Nephron (organoid): Measurements from ENCODE around the gene PHRF1.

Experiments
- H3K27ac Mint-ChIP-seq, 3 experiments: 2 replicates each; pipeline ENCODE4 v1.8.0; 2020; ENCODE audit warnings: mixed read lengths in 3 of 3, mild to moderate bottlenecking in 2 of 3, moderate library complexity in 1 of 3
- H3K27me3 Mint-ChIP-seq: 2 replicates; pipeline ENCODE4 v1.8.0; 2021; ENCODE audit warnings: low read depth, mild to moderate bottlenecking, moderate library complexity, mixed read lengths
- H3K36me3 Mint-ChIP-seq: 2 replicates; pipeline ENCODE4 v1.8.0; 2020; ENCODE audit warnings: low read depth, mixed read lengths
- H3K4me1 Mint-ChIP-seq: 2 replicates; pipeline ENCODE4 v1.8.0; 2020; ENCODE audit warnings: mixed read lengths
- H3K4me3 Mint-ChIP-seq, 3 experiments: 2 replicates each; pipeline ENCODE4 v1.8.0; 2020; ENCODE audit warnings: mild to moderate bottlenecking in 3 of 3, mixed read lengths in 3 of 3, moderate library complexity in 2 of 3
- H3K9me3 Mint-ChIP-seq: 2 replicates; pipeline ENCODE4 v1.8.0; 2020; ENCODE audit warnings: mixed read lengths
- TF ChIP-seq, protein P1 (sequence below), 3 experiments: fragments of 200-600 bp; sonication (generic); IDR thresholded peaks; one replicate each; pipeline ENCODE4 v1.5.0; 2021; ENCODE audit warnings: antibody characterized with exemption in 3 of 3; ENCODE audit not compliant: unreplicated experiment in 3 of 3

The PHRF1 gene

DNA sequence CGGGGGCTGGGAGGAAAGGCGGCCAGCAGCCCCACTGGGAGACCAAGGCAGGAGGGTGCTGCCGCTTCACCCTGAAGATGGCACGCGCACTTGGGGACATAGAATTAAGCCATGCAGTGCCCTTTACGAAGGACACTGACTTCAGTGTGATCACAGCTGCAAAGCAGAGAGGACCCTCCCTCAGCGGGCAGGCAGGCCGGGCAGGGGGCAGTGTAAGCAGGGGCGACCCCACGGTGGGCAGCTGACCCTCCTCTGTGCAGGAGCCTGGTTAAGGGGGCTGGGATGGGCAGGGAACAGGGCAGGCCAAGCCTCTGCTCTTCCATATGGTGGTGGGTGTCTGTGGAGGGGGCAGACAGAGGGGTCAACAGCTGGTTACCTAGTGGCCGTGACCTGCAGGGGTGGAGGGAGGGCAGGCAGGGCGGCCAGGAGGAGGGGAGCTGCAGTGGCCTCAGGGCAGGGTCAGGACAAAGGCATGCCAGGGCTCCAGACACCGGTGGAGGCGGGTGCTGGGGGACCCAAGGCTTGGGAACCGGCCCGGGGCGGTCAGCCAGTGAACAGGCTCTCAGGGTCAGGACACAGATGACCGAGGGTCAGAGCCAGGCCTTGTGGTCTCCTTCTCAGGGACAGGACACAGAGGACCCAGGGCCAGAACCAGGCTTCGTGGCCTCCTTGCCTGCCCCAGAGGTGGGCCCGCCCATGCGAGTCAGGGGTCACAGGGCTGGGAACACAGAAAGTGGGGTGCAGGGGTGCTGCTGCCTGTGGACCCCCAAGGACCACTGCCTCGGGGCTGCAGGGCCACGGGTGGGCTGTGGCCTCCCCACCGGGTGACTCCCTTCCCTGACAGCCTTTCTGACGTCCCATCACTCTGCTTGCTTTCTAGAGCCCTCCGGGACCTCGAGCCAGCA, 22.9 kb upstream of the PHRF1 start:
- Mint-ChIP-seq H3K27ac (no peak overlapping the region), H3K36me3 (no peaks in the 10 kb centered on the region), H3K9me3 (no peaks in the 10 kb centered on the region)

DNA sequence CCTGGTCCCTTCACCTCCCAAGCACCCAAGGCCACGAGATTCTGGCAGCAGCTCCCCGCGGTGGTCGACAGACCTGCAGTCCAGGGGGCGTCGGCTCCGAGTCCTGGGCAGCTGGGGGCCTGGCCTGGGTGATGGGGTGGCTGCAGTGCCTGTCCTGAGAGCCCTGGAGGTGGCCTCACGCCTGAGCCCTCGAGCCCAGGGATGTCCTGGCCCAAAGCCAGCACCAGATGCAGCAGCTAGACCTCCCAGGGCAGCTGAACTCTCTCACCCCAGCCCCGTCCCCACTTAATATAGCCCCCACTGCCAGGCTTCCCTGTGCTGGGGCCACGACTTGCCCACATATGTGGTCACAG, 22.3 kb upstream of the PHRF1 start:
- H3K27ac Mint-ChIP-seq, result no peak overlapping the region
- no peaks in the 10 kb centered on the region for H3K36me3 Mint-ChIP-seq
- peaks cover 43% of the 10 kb centered on the region for H3K27me3 Mint-ChIP-seq
- H3K4me3 Mint-ChIP-seq, result no peak overlapping the region
- TF ChIP-seq, protein P1, sequence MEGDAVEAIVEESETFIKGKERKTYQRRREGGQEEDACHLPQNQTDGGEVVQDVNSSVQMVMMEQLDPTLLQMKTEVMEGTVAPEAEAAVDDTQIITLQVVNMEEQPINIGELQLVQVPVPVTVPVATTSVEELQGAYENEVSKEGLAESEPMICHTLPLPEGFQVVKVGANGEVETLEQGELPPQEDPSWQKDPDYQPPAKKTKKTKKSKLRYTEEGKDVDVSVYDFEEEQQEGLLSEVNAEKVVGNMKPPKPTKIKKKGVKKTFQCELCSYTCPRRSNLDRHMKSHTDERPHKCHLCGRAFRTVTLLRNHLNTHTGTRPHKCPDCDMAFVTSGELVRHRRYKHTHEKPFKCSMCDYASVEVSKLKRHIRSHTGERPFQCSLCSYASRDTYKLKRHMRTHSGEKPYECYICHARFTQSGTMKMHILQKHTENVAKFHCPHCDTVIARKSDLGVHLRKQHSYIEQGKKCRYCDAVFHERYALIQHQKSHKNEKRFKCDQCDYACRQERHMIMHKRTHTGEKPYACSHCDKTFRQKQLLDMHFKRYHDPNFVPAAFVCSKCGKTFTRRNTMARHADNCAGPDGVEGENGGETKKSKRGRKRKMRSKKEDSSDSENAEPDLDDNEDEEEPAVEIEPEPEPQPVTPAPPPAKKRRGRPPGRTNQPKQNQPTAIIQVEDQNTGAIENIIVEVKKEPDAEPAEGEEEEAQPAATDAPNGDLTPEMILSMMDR (IDR thresholded peaks at IDR 0.05; ENCODE audit: unreplicated experiment in 3 of 3), result no peak
- no peaks in the 10 kb centered on the region for H3K4me1 Mint-ChIP-seq
- H3K9me3 Mint-ChIP-seq, result no peaks in the 10 kb centered on the region

More for the DNA sequence above, 22.9 kb upstream of the PHRF1 start:
- TF ChIP-seq, protein P1 (IDR thresholded peaks at IDR 0.05; ENCODE audit: unreplicated experiment in 3 of 3), result no peak
- Mint-ChIP-seq H3K4me3 (peak overlapping the region in 2 of 3 experiments; percentile 34 to 56), H3K4me1 (no peaks in the 10 kb centered on the region), H3K27me3 (peaks cover 43% of the 10 kb centered on the region)

DNA sequence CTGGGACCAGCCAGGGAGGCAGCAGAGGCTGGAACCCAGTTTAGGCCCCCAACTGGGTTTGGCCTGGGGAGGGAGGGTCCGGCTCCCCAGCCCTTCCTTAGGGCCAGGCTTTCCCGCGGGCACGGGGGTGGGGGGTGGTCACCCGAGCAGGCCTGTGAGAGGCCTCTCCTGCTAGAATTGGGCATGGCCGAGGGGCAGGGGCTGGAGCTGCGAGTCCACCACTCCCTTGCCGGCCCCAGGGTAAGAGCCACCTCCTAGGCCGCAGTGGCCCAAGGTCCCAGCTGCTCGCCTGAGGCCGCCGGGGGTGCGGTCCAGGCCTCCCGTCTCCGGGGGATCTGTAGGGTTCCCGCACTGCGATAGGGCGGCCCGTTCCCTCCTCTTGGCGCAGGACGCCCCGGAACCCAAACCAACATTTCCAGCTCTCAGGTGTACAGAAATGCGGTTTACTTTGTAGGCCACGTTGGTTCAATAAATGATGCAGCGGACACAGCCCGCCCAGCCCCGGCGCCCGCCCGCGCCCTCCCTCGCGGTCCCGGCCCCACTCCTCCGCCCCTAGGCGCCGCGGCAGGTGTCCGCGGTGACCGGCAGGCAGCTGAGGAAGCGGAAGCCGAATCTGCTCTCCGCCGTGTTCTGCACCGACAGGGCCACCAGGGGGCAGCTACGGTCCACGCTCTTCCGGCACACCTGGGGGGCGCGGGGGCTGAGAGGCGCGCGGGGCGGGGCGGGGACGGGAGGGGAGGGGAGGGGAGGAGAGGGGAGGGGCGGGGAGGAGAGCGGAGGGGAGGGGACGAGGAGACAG, 21.6 kb upstream of the PHRF1 start:
- H3K27me3 Mint-ChIP-seq, result peaks cover 47% of the 10 kb centered on the region
- no peaks in the 10 kb centered on the region for H3K9me3 Mint-ChIP-seq
- H3K4me3 Mint-ChIP-seq, result no peak overlapping the region
- no peaks in the 10 kb centered on the region for H3K36me3 Mint-ChIP-seq
- H3K27ac Mint-ChIP-seq, result no peak overlapping the region
- TF ChIP-seq, protein P1 (IDR thresholded peaks at IDR 0.05; ENCODE audit: unreplicated experiment in 3 of 3), result peak; percentile 52 to 58 (median 55)
- no peaks in the 10 kb centered on the region for H3K4me1 Mint-ChIP-seq

DNA sequence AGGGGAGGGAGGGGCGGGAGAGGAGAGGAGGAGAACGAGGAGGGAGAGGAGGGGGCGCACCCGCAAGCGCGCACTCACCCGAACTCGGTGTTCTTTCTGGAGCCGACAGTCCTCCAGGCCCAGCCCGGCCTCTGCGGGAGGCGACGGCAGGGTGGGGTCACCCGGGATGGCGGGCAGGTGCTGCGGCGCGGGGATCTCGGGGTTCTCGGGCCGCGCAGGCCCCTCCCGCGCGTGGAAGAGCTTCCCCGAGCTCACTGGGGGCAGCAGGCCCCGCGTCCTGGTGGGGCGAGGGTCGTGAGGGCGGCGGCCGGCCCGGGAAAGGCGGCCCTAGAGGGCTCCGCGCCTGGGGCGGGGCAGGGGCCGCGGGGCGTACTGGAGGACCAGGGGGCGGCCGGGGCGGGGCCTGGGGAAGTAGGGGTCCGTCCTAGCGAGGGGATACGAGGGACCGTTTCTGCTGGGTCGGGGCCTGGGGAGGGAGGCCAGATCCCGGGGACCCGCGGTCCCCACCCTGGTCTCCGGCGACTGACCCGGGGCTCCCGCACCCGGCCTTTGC, 21.0 kb upstream of the PHRF1 start:
- H3K27me3 Mint-ChIP-seq, result peaks cover 52% of the 10 kb centered on the region
- H3K27ac Mint-ChIP-seq, result no peak overlapping the region
- no peaks in the 10 kb centered on the region for H3K36me3 Mint-ChIP-seq
- H3K4me3 Mint-ChIP-seq, result peak overlapping the region in 1 of 3 experiments; percentile 41
- H3K4me1 Mint-ChIP-seq, result peaks cover 5% of the 10 kb centered on the region
- TF ChIP-seq, protein P1 (IDR thresholded peaks at IDR 0.05; ENCODE audit: unreplicated experiment in 3 of 3), result peak in 1 of 3 experiments; percentile 7
- H3K9me3 Mint-ChIP-seq, result no peaks in the 10 kb centered on the region

DNA sequence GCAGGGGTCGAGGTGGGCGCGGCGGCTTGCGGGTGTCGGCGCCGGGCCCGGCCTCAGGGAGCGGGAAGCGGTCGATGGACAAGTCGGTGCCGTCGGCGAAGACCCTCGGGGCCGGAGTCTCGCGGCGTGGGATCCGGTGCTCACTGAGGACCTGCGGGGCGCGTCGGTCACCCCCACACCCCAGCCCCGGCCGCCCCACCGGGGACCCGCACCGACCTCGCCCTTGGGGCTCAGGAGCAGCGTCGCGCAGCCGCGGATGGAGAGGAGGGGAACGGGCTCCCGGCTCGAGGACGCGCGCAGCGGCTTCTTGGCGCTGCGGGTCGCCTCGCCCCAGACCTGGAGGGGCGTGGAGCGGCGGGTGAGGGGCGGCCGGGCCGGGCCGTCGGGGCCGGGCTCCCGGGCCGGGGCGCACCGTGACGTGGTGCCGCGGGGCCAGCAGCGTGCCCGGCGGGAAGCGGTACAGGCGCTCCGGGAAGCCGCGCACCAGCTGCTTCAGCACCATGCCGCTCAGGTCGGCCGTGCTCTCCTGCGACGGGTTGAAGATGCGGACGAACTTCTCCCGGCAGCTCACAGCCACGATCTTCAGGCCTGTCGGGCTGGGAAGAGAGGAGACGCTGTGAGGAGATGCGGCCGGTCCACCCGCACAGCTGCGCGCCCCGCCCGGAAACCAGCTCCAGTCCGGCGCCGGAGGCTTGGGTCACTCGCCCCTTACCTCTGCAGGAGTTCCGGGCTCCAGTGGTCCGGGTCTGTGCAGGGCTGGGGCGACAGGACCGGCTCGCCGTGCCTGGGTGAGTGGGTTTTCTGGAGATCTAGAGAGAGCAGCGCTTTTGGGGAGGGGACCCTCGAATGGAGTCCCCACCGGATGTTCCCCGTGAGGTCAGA, 20.2 kb upstream of the PHRF1 start:
- TF ChIP-seq, protein P1 (IDR thresholded peaks at IDR 0.05; ENCODE audit: unreplicated experiment in 3 of 3), result no peak
- Mint-ChIP-seq H3K4me3 (peak overlapping the region in 2 of 3 experiments; percentile 37 to 51), H3K36me3 (no peaks in the 10 kb centered on the region), H3K9me3 (no peaks in the 10 kb centered on the region), H3K4me1 (peaks cover 5% of the 10 kb centered on the region), H3K27ac (no peak overlapping the region), H3K27me3 (peaks cover 52% of the 10 kb centered on the region)
